Cardiac muscle cell (in vitro differentiated cells and primary cell): Measurements from ENCODE around the gene HK1. TPM values are rescaled to one million over a fixed set of nuclear protein-coding genes. Genes with fewer than 3 reads are reported as not detected.

ENCODE experiments used
- DNase-seq, 2 donors: peaks; one replicate each; pipeline versions ENCODE4 v3.0.0 to v3.0.0-alpha.2; 2010 to 2017; ENCODE audit warnings: low read depth in 1 of 2, low spot score in 1 of 2
- H3K27ac ChIP-seq: fragments of 200-600 bp; sonication (generic); 2 replicates; pipeline ENCODE4 v1.5.1; 2016
- H3K27me3 ChIP-seq: fragments of 200-600 bp; sonication (generic); 2 replicates; pipeline ENCODE4 v1.6.0; 2016; ENCODE audit warnings: control low read depth
- H3K36me3 ChIP-seq: fragments of 200-600 bp; sonication (generic); 2 replicates; pipeline ENCODE4 v1.5.1; 2016; ENCODE audit warnings: control low read depth
- H3K4me1 ChIP-seq: fragments of 200-600 bp; sonication (generic); 2 replicates; pipeline ENCODE4 v1.8.1; 2017; ENCODE audit warnings: low read depth, mild to moderate bottlenecking, mixed run types
- H3K4me3 ChIP-seq: fragments of 200-600 bp; sonication (generic); 2 replicates; pipeline ENCODE4 v1.5.1; 2016; ENCODE audit warnings: mild to moderate bottlenecking
- H3K9me3 ChIP-seq: fragments of 200-600 bp; sonication (generic); 2 replicates; pipeline ENCODE4 v1.5.1; 2017; ENCODE audit warnings: low read depth, mild to moderate bottlenecking, control low read depth
- CTCF ChIP-seq: IDR thresholded peaks from 2 replicates; pipeline ENCODE4 v1.5.1; 2012; ENCODE audit warnings: low read depth, mild to moderate bottlenecking, low read length
- polyA plus RNA-seq: library from polyadenylated mRNA; unstranded; fragments of >200 nt; fragmentation: Nextera tagmentation; extraction: Ambion mirVana; gene quantifications from 2 replicates; pipeline ENCODE4 v1.2.1, GENCODE V29; 2016
- total RNA-seq: library from RNA; depleted of rRNA; stranded (reverse); fragments of >200 nt; gene quantifications from 2 replicates; pipeline ENCODE4 v1.2.3, GENCODE V29; 2016

The HK1 gene
- total RNA-seq (283 and 324 TPM in 2 replicates), polyA plus RNA-seq (347 and 375 TPM in 2 replicates)

- no peak for TF ChIP-seq CTCF
- Histone ChIP-seq H3K36me3 (no peaks in the 10 kb centered on the region), H3K27me3 (no peaks in the 10 kb centered on the region), H3K4me1 (peaks cover 10% of the 10 kb centered on the region), H3K4me3 (no peak within 1 kb of the TSS), H3K9me3 (no peaks in the 10 kb centered on the region), H3K27ac (peak within 1 kb of the TSS; percentile 74)
- DNase-seq: peak; percentile 25 to 90
Measured at GRCh38 chr10:69278446-69278963, at the start of gene HK1. Gene HK1, plus strand, starts transcription at chr10:69278496.

DNA sequence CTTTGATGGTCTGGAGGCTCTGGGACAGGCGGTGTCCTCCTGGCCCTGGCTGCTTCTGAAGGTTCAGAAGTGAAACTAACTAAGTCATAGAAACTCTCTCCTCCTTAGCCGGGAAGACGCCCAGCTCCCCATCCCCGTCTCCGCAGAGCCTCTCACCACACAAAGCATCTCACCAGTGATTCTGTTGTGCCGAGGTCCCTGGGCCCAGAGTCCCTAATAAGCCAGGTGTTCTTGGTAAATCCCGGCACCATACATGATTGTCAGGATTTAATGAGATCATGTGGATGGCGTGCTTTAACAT, 48.7 kb upstream of the HK1 start:
- H3K9me3 ChIP-seq: no peaks in the 10 kb centered on the region
- DNase-seq: no peak

GRCh38 chr10:69230128-69230527, 48.2 kb upstream of the HK1 start:
- DNase-seq: no peak
- H3K36me3 ChIP-seq: no peaks in the 10 kb centered on the region
- no peak for TF ChIP-seq CTCF
- no peaks in the 10 kb centered on the region for H3K4me1 ChIP-seq
- no peaks in the 10 kb centered on the region for H3K9me3 ChIP-seq
- no peak overlapping the region for H3K4me3 ChIP-seq
- H3K27ac ChIP-seq: no peak overlapping the region
- H3K27me3 ChIP-seq: no peaks in the 10 kb centered on the region

More for the DNA sequence above, 48.7 kb upstream of the HK1 start:
- H3K27me3 ChIP-seq: no peaks in the 10 kb centered on the region
- no peak overlapping the region for H3K4me3 ChIP-seq
- no peaks in the 10 kb centered on the region for H3K36me3 ChIP-seq
- H3K4me1 ChIP-seq: no peaks in the 10 kb centered on the region
- H3K27ac ChIP-seq: no peak overlapping the region
- no peak for TF ChIP-seq CTCF

GRCh38 chr10:69232252-69232651, 46.0 kb upstream of the HK1 start:
- H3K4me1 ChIP-seq: no peaks in the 10 kb centered on the region
- no peak overlapping the region for H3K4me3 ChIP-seq
- H3K27me3 ChIP-seq: no peaks in the 10 kb centered on the region
- no peak overlapping the region for H3K27ac ChIP-seq
- H3K9me3 ChIP-seq: no peaks in the 10 kb centered on the region
- peak in 1 of 2 donors; percentile 68 for DNase-seq
- no peaks in the 10 kb centered on the region for H3K36me3 ChIP-seq
- no peak for TF ChIP-seq CTCF

DNA sequence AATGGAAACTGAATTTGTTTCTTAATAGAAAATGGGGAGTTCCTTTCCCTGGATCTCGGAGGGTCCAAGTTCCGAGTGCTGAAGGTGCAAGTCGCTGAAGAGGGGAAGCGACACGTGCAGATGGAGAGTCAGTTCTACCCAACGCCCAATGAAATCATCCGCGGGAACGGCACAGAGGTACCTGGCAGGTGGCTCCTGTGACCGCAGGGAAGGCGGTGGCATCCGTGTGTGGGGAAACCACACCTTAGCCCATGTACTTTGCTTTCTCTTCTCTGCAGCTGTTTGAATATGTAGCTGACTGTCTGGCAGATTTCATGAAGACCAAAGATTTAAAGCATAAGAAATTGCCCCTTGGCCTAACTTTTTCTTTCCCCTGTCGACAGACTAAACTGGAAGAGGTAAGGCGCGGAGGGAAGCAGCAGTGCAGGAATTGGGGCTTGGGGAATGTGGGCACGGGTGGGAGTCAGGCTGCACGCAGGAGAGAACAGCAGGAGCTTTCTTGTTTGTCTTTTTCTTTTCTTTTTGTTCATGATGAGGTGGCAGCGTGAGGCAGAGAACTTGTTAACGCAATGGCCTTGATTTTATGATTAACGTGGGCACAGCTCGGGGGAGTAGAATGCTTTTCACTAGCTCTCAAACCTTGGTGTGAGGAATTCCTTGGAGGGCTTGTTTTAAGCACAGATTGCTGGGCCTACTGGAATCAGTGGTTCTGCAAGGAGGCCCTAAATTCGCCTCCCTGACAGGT, 45.4 kb upstream of the HK1 start:
- Histone ChIP-seq H3K4me3 (no peak overlapping the region), H3K27ac (no peak overlapping the region), H3K4me1 (no peaks in the 10 kb centered on the region), H3K9me3 (no peaks in the 10 kb centered on the region), H3K27me3 (no peaks in the 10 kb centered on the region), H3K36me3 (no peaks in the 10 kb centered on the region)
- DNase-seq: no peak
- no peak for TF ChIP-seq CTCF
